ENCODE measurements around the gene GPR18.

The GPR18 gene

DNA sequence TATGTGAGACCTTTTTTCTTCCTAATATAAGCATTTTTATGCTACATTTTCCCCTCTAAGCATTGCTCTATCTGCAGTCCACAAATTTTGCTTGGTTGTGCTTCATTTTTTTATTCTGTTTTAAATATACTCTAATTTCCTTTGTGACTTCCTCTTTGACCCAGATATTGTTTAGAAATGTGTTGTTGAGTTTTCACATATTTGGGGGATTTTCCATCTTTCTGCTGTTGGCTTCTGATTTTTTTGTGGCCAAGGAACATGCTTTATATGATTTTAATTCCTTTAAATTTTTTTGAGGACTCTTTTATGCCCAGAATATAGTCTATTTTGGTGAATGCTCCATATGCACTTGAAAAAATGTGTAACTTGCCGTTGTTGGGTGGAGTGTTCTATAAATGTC, 34.6 kb downstream of the GPR18 start:
- TF ChIP-seq, protein P1, sequence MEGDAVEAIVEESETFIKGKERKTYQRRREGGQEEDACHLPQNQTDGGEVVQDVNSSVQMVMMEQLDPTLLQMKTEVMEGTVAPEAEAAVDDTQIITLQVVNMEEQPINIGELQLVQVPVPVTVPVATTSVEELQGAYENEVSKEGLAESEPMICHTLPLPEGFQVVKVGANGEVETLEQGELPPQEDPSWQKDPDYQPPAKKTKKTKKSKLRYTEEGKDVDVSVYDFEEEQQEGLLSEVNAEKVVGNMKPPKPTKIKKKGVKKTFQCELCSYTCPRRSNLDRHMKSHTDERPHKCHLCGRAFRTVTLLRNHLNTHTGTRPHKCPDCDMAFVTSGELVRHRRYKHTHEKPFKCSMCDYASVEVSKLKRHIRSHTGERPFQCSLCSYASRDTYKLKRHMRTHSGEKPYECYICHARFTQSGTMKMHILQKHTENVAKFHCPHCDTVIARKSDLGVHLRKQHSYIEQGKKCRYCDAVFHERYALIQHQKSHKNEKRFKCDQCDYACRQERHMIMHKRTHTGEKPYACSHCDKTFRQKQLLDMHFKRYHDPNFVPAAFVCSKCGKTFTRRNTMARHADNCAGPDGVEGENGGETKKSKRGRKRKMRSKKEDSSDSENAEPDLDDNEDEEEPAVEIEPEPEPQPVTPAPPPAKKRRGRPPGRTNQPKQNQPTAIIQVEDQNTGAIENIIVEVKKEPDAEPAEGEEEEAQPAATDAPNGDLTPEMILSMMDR (conservative IDR thresholded peaks at IDR 0.05), result no peak
- TF ChIP-seq ZFX (IDR thresholded peaks at IDR 0.05), result no peak
- no peak overlapping the region for H3K27ac ChIP-seq

DNA sequence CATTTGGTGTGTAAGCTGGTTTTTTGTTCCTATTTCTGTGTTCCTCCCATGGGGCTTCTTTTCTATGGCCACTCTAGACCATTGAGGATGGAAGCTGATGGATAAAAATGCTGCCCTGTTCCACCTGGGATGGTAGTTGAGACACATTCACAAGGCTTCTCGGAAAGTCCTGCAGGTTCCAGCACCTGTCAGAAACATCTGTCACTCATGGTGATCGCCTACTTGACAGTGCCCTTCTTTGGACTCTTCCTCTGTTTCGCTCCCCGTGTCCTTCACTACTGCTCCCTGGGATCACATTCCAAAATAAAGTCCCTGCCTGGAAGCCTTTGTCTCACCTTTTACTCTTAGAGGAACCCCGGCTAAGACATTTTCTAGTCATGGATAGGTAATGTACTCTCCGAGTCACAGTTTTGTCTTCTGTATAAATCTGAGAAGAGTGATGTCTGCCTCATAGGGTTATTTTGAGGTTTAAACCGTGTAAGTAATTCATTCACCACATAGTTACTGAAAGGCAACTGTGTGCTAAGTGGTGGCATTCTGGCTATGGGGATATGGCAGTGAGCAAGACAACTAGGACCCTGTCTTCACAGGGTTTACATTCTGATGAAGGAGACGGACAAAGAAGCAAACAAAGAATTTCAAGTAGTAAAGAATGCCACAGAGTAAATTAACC, 36.5 kb downstream of the GPR18 start:
- TF ChIP-seq, protein P1 (conservative IDR thresholded peaks at IDR 0.05), result no peak
- TF ChIP-seq ZFX (IDR thresholded peaks at IDR 0.05), result no peak
- no peak overlapping the region for H3K27ac ChIP-seq

DNA sequence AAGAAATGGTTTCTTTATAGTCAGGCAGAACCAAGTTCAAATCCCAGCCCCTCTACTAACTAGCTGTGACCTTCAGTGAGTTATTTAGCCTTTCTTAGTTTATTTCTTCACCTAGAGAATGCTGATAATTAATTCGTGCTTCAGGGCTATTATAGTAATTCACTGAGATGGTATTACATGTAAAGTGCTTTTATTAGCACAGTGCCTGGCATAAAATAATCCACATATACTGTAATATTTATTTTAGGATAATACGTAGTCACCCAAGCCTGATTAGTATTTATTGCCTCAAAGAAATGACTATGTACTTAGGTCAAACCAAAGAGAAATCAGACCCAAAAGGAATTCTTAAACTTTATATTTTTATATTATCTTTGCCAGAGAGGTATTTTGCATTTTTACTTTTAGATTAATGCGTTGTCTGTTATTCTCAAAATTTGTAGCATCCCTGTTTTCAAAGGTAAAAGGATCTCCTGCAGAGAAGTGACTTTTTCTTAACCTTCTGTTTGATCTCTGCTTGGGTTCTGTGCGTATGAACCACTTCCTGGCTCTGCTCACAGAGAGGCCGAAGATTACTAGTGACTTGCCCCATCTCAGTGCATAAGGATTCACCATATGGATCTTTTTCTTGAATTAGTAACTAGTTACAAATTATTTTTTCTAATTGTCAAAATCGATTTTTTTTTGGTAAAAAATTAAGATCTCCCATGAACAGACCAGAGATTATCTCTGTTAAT, 37.8 kb downstream of the GPR18 start:
- H3K27ac ChIP-seq, result no peak overlapping the region
- TF ChIP-seq, protein P1 (conservative IDR thresholded peaks at IDR 0.05), result no peak
- no peak for TF ChIP-seq ZFX (IDR thresholded peaks at IDR 0.05)

DNA sequence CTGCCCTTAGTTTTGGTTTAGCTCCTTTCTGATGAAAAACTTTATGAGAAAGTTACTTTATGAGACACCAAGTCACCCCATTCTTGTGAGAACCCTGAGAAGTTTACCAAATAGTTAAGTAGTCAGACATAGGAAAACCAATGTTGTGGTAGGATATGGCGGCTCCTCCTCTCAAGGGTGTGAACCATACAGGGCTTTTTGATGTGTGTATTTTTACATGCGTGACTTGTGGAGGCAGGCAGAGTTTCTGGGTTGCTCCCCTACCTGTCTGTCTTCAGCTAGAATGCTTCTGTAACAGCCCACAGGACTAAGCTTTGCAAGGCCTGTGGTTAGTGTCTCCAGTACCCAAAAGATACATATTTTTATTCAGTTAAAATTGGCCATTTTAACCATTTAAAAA, 39.2 kb downstream of the GPR18 start:
- no peak overlapping the region for H3K27ac ChIP-seq
- no peak for TF ChIP-seq ZFX (IDR thresholded peaks at IDR 0.05)
- TF ChIP-seq, protein P1 (conservative IDR thresholded peaks at IDR 0.05), result 0 out of 2 replicates have a peak, but pooled peaks have one; percentile 3

DNA sequence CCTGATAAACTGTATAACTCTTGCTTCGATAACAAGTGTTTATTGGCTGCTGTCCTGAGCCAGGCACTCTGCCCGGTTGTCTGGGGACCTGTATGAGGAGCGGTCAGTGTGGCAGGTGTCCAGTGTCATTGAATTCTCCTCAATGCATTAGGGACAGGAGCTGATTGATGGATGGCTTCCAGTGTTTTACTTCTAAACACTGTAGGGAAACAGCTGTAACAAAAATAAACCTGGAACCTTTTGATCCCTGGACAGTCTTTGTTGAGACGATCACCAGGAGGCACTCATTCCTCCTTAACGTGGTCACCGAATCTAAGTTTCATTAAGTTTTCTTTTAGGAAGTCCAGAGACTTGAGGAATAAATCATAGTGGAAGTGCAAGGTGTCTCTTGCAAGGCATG, 39.6 kb downstream of the GPR18 start:
- H3K27ac ChIP-seq, result no peak overlapping the region
- TF ChIP-seq, protein P1 (conservative IDR thresholded peaks at IDR 0.05), result peak; percentile 20
- TF ChIP-seq ZFX (IDR thresholded peaks at IDR 0.05), result no peak

DNA sequence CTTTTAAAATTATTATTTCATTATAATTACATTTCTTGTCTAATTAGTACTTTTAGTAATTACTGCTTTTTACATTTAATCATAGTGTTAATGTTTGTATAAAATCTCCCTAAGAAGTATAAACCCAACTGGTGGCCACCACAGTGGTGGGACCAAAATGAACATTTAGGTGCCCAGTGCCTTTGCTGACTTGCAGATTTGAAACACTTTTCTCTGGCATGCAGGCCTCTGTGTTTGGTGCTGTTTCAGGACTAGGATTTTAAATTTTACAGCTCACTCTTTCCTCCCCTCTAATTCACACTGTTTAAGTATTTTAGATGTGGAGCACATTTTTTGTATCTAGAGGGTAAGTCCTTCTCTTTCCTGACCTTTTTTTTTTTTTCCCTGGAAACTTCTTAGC, 40.1 kb downstream of the GPR18 start:
- H3K27ac ChIP-seq, result no peak overlapping the region
- no peak for TF ChIP-seq ZFX (IDR thresholded peaks at IDR 0.05)
- TF ChIP-seq, protein P1 (conservative IDR thresholded peaks at IDR 0.05), result no peak

DNA sequence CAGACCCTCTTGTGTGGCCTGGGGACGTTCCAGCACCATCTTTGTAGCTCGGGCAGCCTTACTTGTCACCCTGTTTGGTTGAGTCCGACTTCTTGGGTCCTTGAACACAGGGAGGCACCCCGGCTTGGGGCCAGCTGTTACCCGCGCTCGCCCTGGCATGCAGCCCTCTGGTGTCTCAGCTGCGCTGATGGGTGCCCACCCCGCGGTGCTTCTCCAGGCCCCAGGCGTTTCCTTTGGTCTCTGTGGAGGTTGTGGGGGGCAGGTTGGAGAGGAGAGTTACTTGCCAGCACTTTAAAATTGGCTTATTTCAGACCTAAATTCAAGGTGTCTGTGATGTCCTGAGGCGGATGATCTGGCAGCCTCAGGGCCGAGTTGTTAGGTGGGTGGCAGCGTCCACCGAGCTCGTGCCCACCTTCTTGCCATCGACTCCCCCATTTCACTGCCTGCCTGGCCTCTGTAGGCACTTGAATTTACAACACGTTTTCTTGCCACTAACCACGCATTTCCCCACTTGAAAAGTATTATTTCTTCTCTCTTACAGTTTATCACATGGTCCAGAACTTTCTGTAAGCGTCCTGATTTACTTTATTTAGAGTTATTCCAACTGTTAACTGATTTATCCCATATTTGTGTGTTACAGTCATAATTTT, 40.6 kb downstream of the GPR18 start:
- no peak overlapping the region for H3K27ac ChIP-seq
- TF ChIP-seq, protein P1 (conservative IDR thresholded peaks at IDR 0.05), result no peak
- no peak for TF ChIP-seq ZFX (IDR thresholded peaks at IDR 0.05)
